T-helper 2 cell treated with Interferon-gamma antibody and Interleukin-4, amounts not matched to agents 5 μg/mL and 100 μg/mL, for 36 hours (primary cell): Measurements from ENCODE around the gene EDARADD.

ENCODE experiments used
- DNase-seq: peaks from one replicate; pipeline ENCODE4 v3.0.0; 2021; ENCODE audit warnings: low spot score
- H3K27ac Mint-ChIP-seq: one replicate; pipeline ENCODE4 v1.8.0; 2021; ENCODE audit warnings: mild to moderate bottlenecking, mixed read lengths
- H3K27me3 Mint-ChIP-seq: one replicate; pipeline ENCODE4 v1.8.0; 2021; ENCODE audit warnings: low read depth, mixed read lengths
- H3K36me3 Mint-ChIP-seq: one replicate; pipeline ENCODE4 v1.8.0; 2021; ENCODE audit warnings: low read depth, mixed read lengths
- H3K4me1 Mint-ChIP-seq: one replicate; pipeline ENCODE4 v1.8.0; 2021; ENCODE audit warnings: low read depth, mixed read lengths
- H3K4me3 Mint-ChIP-seq: one replicate; pipeline ENCODE4 v1.8.0; 2022; ENCODE audit warnings: mild to moderate bottlenecking, moderate library complexity, mixed read lengths
- H3K9me3 Mint-ChIP-seq: one replicate; pipeline ENCODE4 v1.8.0; 2021; ENCODE audit warnings: mixed read lengths

EDARADD gene

GRCh38 chr1:236398538-236398937 is 4.5 kb downstream of the EDARADD start:
- peaks cover 35% of the 10 kb centered on the region for H3K4me1 Mint-ChIP-seq
- H3K36me3 Mint-ChIP-seq: peaks cover 9% of the 10 kb centered on the region

GRCh38 chr1:236400061-236400603 is 6.0 kb downstream of the EDARADD start:
- Mint-ChIP-seq H3K36me3 (peaks cover 6% of the 10 kb centered on the region), H3K4me1 (peaks cover 25% of the 10 kb centered on the region), H3K4me3 (peak overlapping the region; percentile 2), H3K27me3 (peaks cover 4% of the 10 kb centered on the region), H3K9me3 (no peaks in the 10 kb centered on the region), H3K27ac (no peak overlapping the region)
- DNase-seq: no peak

More at GRCh38 chr1:236398538-236398937, 4.5 kb downstream of the EDARADD start:
- H3K27ac Mint-ChIP-seq: no peak overlapping the region
- no peaks in the 10 kb centered on the region for H3K9me3 Mint-ChIP-seq
- H3K27me3 Mint-ChIP-seq: peaks cover 4% of the 10 kb centered on the region
- H3K4me3 Mint-ChIP-seq: no peak overlapping the region
- DNase-seq: no peak

- Mint-ChIP-seq H3K4me1 (peaks cover 16% of the 10 kb centered on the region), H3K9me3 (no peaks in the 10 kb centered on the region), H3K27me3 (no peaks in the 10 kb centered on the region), H3K36me3 (peaks cover 6% of the 10 kb centered on the region), H3K4me3 (no peak overlapping the region), H3K27ac (no peak overlapping the region)
- no peak for DNase-seq
Observed at GRCh38 chr1:236401698-236402097, 7.6 kb downstream of the EDARADD start.

DNA sequence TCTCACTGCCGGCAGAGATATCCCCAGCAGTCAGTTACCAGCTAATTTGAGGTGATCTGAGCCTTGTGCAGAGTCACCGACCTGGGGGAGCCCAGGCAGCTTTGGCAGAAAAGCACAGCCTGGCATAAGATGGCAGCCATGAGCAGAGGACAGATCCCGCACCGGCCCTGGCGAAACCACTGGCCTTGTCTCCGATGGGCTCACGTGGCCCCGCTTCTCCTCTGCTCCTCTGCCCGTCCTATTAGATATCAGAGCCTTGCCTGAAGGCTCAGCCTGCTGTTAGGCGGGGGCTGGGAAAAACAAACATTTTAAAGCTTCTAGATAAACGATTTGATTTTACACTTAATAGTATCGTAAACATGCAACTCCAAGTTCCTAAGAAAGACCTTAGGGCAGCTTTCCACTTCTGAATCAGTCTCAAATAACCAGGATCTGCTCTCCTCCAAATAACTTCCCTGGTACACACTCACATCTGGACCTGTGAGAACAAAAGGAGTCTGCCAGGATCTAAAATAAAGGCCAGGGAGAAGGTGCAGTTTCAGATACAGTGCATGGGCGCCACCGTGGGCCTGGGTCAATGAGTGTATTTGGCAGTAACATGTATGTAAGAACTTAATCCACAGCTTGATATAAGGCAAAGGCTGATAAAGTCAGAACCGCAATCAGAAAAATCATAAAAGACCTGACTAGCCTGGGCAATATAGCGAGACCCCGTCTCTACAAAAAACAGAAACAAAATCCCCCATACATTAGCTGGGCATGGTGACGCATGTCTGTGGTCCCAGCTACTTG is 10.0 kb downstream of the EDARADD start:
- no peak for DNase-seq
- Mint-ChIP-seq H3K9me3 (no peaks in the 10 kb centered on the region), H3K27me3 (no peaks in the 10 kb centered on the region), H3K27ac (no peak overlapping the region), H3K4me3 (no peak overlapping the region), H3K4me1 (peaks cover 7% of the 10 kb centered on the region), H3K36me3 (peaks cover 2% of the 10 kb centered on the region)

GRCh38 chr1:236407059-236407458 is 13.0 kb downstream of the EDARADD start:
- Mint-ChIP-seq H3K4me1 (no peaks in the 10 kb centered on the region), H3K27ac (no peak overlapping the region), H3K36me3 (peaks cover 2% of the 10 kb centered on the region), H3K9me3 (no peaks in the 10 kb centered on the region), H3K4me3 (no peak overlapping the region), H3K27me3 (no peaks in the 10 kb centered on the region)
- no peak for DNase-seq

DNA sequence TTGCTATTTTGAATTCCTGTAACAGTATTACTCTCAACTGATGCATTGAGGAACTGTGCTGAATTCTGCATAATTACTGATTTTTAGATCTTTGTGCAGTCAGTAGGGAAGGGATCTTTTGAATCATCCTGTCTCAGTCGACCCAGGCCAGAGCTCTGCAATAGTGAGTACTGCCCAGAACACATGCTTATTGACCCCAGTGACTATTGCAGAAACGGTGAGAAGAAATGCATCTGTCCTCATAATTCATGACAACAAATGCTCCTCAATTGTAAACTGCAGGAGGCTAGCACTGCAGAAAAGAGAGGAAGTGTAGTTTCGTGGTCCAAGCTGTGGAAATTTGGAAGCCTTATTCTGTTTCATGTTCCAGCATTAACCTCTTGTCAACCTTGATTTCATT is 19.6 kb downstream of the EDARADD start:
- DNase-seq: no peak
- no peaks in the 10 kb centered on the region for H3K27me3 Mint-ChIP-seq
- no peak overlapping the region for H3K27ac Mint-ChIP-seq
- H3K4me3 Mint-ChIP-seq: no peak overlapping the region
- H3K36me3 Mint-ChIP-seq: peaks cover 13% of the 10 kb centered on the region
- H3K9me3 Mint-ChIP-seq: no peaks in the 10 kb centered on the region
- peaks cover 18% of the 10 kb centered on the region for H3K4me1 Mint-ChIP-seq

DNA sequence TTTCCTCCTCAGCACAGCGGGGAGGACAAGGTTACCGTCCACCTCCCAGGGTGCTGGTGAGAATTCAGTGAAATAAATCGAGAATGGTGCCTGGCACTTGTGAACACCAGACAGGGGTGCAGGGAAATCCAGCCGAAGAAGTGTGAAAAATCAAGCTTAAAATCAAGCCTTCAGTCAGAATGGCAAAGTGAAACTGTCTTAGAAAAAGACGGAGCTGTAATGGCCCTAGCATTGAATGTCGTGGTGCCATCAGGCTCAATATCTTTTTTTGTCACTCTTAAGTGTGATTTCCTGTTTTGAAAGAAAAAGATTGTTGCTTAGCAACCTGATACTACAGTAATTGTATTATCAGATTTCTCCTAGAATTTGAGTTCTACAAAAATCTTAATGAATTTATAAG is 22.1 kb downstream of the EDARADD start:
- H3K36me3 Mint-ChIP-seq: peaks cover 18% of the 10 kb centered on the region
- H3K27ac Mint-ChIP-seq: peak overlapping the region; percentile 88
- no peaks in the 10 kb centered on the region for H3K27me3 Mint-ChIP-seq
- DNase-seq: no peak
- peak overlapping the region; percentile 69 for H3K4me3 Mint-ChIP-seq
- H3K4me1 Mint-ChIP-seq: peaks cover 18% of the 10 kb centered on the region
- no peaks in the 10 kb centered on the region for H3K9me3 Mint-ChIP-seq

DNA sequence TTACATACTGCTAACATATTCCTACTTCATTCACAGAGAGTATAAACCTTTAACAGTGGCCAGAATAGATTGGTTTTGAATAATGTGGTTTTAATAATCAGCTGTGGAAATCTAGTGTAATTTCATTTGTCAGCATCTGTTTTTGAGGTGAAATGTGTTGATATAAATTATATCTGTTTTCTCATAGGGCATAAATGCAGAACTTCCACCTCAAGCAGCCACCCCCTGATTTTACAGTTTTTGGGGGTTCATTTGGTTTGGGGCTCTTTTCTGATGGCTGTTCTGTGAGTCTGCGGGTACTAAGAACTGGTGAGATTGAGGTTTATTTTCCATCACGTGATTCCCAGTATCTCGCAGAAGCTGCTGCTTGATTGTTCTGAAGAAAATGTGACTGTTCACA is 23.2 kb downstream of the EDARADD start:
- Mint-ChIP-seq H3K9me3 (no peaks in the 10 kb centered on the region), H3K4me3 (no peak overlapping the region), H3K36me3 (peaks cover 21% of the 10 kb centered on the region), H3K4me1 (peaks cover 21% of the 10 kb centered on the region), H3K27ac (no peak overlapping the region), H3K27me3 (no peaks in the 10 kb centered on the region)
- no peak for DNase-seq

GRCh38 chr1:236419502-236419901 is 25.4 kb downstream of the EDARADD start:
- no peaks in the 10 kb centered on the region for H3K27me3 Mint-ChIP-seq
- H3K4me3 Mint-ChIP-seq: no peak overlapping the region
- no peak for DNase-seq
- H3K4me1 Mint-ChIP-seq: peaks cover 21% of the 10 kb centered on the region
- no peak overlapping the region for H3K27ac Mint-ChIP-seq
- H3K36me3 Mint-ChIP-seq: peaks cover 18% of the 10 kb centered on the region
- H3K9me3 Mint-ChIP-seq: no peaks in the 10 kb centered on the region

- DNase-seq: no peak
- no peaks in the 10 kb centered on the region for H3K27me3 Mint-ChIP-seq
- peaks cover 23% of the 10 kb centered on the region for H3K4me1 Mint-ChIP-seq
- H3K9me3 Mint-ChIP-seq: no peaks in the 10 kb centered on the region
- H3K36me3 Mint-ChIP-seq: peaks cover 17% of the 10 kb centered on the region
- no peak overlapping the region for H3K4me3 Mint-ChIP-seq
- no peak overlapping the region for H3K27ac Mint-ChIP-seq
Observed at GRCh38 chr1:236421022-236421421, 26.9 kb downstream of the EDARADD start.

GRCh38 chr1:236421850-236422516 is 27.9 kb downstream of the EDARADD start:
- Mint-ChIP-seq H3K36me3 (peaks cover 18% of the 10 kb centered on the region), H3K9me3 (no peaks in the 10 kb centered on the region), H3K4me1 (peaks cover 17% of the 10 kb centered on the region), H3K4me3 (no peak overlapping the region), H3K27me3 (no peaks in the 10 kb centered on the region), H3K27ac (no peak overlapping the region)
- DNase-seq: no peak

- no peak overlapping the region for H3K4me3 Mint-ChIP-seq
- DNase-seq: no peak
- no peak overlapping the region for H3K27ac Mint-ChIP-seq
- H3K27me3 Mint-ChIP-seq: no peaks in the 10 kb centered on the region
- H3K4me1 Mint-ChIP-seq: peaks cover 15% of the 10 kb centered on the region
- peaks cover 18% of the 10 kb centered on the region for H3K36me3 Mint-ChIP-seq
- H3K9me3 Mint-ChIP-seq: no peaks in the 10 kb centered on the region
Observed at GRCh38 chr1:236422517-236422876, 28.4 kb downstream of the EDARADD start.

DNA sequence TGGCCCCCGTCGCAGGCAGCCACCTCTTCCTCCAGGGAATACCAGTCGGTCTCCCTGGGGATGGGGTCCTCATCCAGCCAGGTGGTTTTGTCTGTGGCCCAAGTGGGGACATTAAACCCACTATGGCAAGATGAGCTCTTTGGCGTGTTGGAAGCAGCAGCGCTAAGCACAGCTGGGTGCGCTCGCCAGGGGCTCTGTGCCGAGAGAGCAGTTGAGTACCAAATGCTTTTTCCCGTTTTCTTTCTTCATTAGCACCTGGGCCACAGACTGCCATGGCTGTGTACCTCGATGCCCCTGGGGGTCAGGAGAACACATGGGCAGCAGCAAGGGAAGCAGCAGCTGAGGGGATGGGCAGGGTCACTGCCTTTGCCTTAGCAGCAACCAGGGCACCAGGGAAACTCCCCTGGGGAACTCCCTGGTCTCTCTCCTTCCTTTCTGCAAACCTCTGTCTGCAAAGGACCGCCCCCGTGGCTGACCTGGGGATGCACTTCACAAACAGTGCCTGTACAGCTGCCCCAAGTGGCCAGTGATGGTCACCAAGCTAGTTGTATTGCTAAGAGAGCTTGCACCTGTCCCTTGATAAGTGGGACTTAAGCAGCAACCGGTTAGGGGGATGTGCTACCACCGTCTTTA is 31.1 kb downstream of the EDARADD start:
- Mint-ChIP-seq H3K4me3 (no peak overlapping the region), H3K4me1 (peaks cover 15% of the 10 kb centered on the region), H3K27ac (no peak overlapping the region), H3K36me3 (peaks cover 23% of the 10 kb centered on the region), H3K27me3 (no peaks in the 10 kb centered on the region), H3K9me3 (no peaks in the 10 kb centered on the region)
- DNase-seq: peak; percentile 33

DNA sequence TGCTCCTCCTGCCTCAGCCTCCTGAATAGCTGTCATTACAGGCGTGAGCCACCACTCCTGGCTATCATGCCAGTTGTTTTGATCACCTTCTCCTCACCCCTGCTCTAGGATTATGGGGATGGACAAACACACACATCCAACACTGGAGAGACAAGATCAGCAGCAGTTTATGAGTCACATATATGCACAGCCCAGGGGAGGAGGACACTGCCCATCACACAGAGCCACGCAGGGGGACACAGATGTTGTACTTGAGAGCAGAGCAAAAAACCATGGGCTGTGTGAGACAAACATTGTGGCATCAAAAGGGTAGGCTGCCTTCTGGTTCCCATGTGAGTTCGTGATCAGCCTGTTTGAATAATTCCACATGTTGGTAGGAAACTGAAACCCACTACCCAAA is 32.1 kb downstream of the EDARADD start:
- Mint-ChIP-seq H3K27me3 (no peaks in the 10 kb centered on the region), H3K4me1 (peaks cover 15% of the 10 kb centered on the region), H3K27ac (no peak overlapping the region), H3K36me3 (peaks cover 21% of the 10 kb centered on the region), H3K9me3 (no peaks in the 10 kb centered on the region), H3K4me3 (no peak overlapping the region)
- DNase-seq: no peak
